ENCODE results near the gene MRPL39.

GRCh38 chr21:25638660-25639550, 31.6 kb upstream of the MRPL39 start, which contains the start of gene JAM2:
- TF ChIP-seq CTCF (IDR thresholded peaks at IDR 0.05; ENCODE audit: low read length) (no peak), EZH2 (optimal IDR thresholded peaks at IDR 0.05; ENCODE audit: low read depth, low read length) (no peak), EZH2phosphoT487 (IDR thresholded peaks at IDR 0.05; ENCODE audit: low read length) (no peak)
